Endometrial microvascular endothelial cells (primary cell): Measurements from ENCODE around the gene NHERF1. TPM values are rescaled to one million over a fixed set of nuclear protein-coding genes. Genes with fewer than 3 reads are reported as not detected.

Experiments
- in situ Hi-C: cut with HindIII; loops from 2 replicates; pipeline ENCODE4 v1.10.0; 2017; ENCODE audit warnings: low sequenced_read_pairs, low pct_unique_long_range_greater_than_20kb; ENCODE audit errors: inconsistent ontology term
- total RNA-seq: library from RNA; depleted of rRNA; stranded (reverse); fragments of >200 nt; gene quantifications from one replicate; pipeline ENCODE4 v1.2.3, GENCODE V29; 2015; ENCODE audit errors: inconsistent ontology term

The NHERF1 gene
- total RNA-seq, 1 donor from 2014 or later = 23.1 TPM

GRCh38 chr17:74760404-74761105 lies 12.1 kb downstream of the NHERF1 start:
- in situ Hi-C loops = no loop called here

- in situ Hi-C loops = no loop called here
Measured at GRCh38 chr17:74761419-74761818, 13.0 kb downstream of the NHERF1 start.

GRCh38 chr17:74761931-74762330 lies 13.5 kb downstream of the NHERF1 start:
- in situ Hi-C loops = no loop called here

GRCh38 chr17:74763565-74764387 lies 15.3 kb downstream of the NHERF1 start:
- in situ Hi-C loops = no loop called here

GRCh38 chr17:74764751-74765286 lies 16.4 kb downstream of the NHERF1 start:
- in situ Hi-C loops = no loop called here

GRCh38 chr17:74766413-74766812 lies 18.0 kb downstream of the NHERF1 start:
- in situ Hi-C loops = no loop called here

- in situ Hi-C loops = no loop called here
Measured at GRCh38 chr17:74767111-74767516, 18.7 kb downstream of the NHERF1 start.

GRCh38 chr17:74768069-74768762 lies 19.8 kb downstream of the NHERF1 start:
- in situ Hi-C loops = no loop called here

GRCh38 chr17:74768763-74769114 lies 20.3 kb downstream of the NHERF1 start:
- in situ Hi-C loops = no loop called here

GRCh38 chr17:74769266-74769855 lies 20.9 kb downstream of the NHERF1 start:
- in situ Hi-C loops = no loop called here

GRCh38 chr17:74769856-74770497 lies 21.5 kb downstream of the NHERF1 start:
- in situ Hi-C loops = no loop called here

GRCh38 chr17:74770498-74771318 lies 22.3 kb downstream of the NHERF1 start:
- in situ Hi-C loops = no loop called here

GRCh38 chr17:74771319-74771914 lies 23.0 kb downstream of the NHERF1 start:
- in situ Hi-C loops = no loop called here

- in situ Hi-C loops = no loop called here
Measured at GRCh38 chr17:74772053-74772452, 23.6 kb downstream of the NHERF1 start.

GRCh38 chr17:74773414-74773813 lies 25.0 kb downstream of the NHERF1 start:
- in situ Hi-C loops = no loop called here

GRCh38 chr17:74773871-74774286 lies 25.5 kb downstream of the NHERF1 start:
- in situ Hi-C loops = no loop called here

- in situ Hi-C loops = no loop called here
Measured at GRCh38 chr17:74775409-74776043, 27.1 kb downstream of the NHERF1 start.
